SK-N-MC (cell line): Measurements from ENCODE around the gene FAAP24.

Experiments
- EZH2 ChIP-seq: fragments of 200-600 bp; sonication (generic); IDR thresholded peaks from one replicate; pipeline ENCODE4 v1.6.1; 2017; ENCODE audit warnings: antibody characterized with exemption
- FOXP2 ChIP-seq: optimal IDR thresholded peaks from 2 replicates; pipeline ENCODE3; 2011; ENCODE audit warnings: mild to moderate bottlenecking, moderate library complexity; ENCODE audit not compliant: insufficient read depth; ENCODE audit errors: extremely low read length, control extremely low read depth
- POLR2AphosphoS5 ChIP-seq: IDR thresholded peaks from 2 replicates; pipeline ENCODE4 v1.6.1; 2012; ENCODE audit warnings: mild to moderate bottlenecking, low read depth, low read length, borderline replicate concordance

- TF ChIP-seq EZH2 (no peak), POLR2AphosphoS5 (no peak), FOXP2 (no peak)
These were observed 938 bp upstream of the FAAP24 start for GRCh38 chr19:32971012-32971595.
